Esophagus (tissue), 2 donors: ENCODE results near the gene PSG11. TPM values are rescaled to one million over a fixed set of nuclear protein-coding genes. Genes with fewer than 3 reads are reported as not detected.

Experiments
- polyA plus RNA-seq, 2 donors: library from polyadenylated mRNA; stranded (reverse); fragments of 200-250 nt; gene quantifications; one replicate each; pipeline ENCODE4 v1.2.3, GENCODE V29; 2013
- donor health status: healthy with polysubstance abuse.
- donor health status: Bipolar disorder and iron deficiency.

PSG11 gene
- polyA plus RNA-seq, 2 donors: not detected

Other genes with a start within 250 kb of the PSG11 start
- not detected for gene PSG1, start 146.8 kb downstream of the PSG11 start, polyA plus RNA-seq
- gene PSG6, start 108.6 kb downstream of the PSG11 start, polyA plus RNA-seq: not detected
- not detected for gene PSG7, start 89.3 kb downstream of the PSG11 start, polyA plus RNA-seq
- not detected for gene PSG2, start 56.2 kb upstream of the PSG11 start, polyA plus RNA-seq
- not detected for gene PSG5, start 160.1 kb upstream of the PSG11 start, polyA plus RNA-seq
- gene PSG4, start 179.2 kb upstream of the PSG11 start, polyA plus RNA-seq: 1 to 10 TPM in 1 of 2 donors, under 1 TPM in 1; 0.08 to 1.6 TPM
- under 1 TPM in 1 of 2 donors, not detected in 1; 0.04 TPM for gene PSG9, start 243.1 kb upstream of the PSG11 start, polyA plus RNA-seq